ENCODE measurements around the gene MCRS1. TPM values are rescaled to one million over a fixed set of nuclear protein-coding genes. Genes with fewer than 3 reads are reported as not detected.
"Not testable (repeated sequence)": the region's sequence is repeated elsewhere in the genome, so short reads cannot be mapped to it uniquely, and the experiment has no call there.

MCRS1 gene
- total RNA-seq, 4 donors from 2014 or later, result 56.7 to 111 (median 69.2) TPM

- WGBS, 2 donors, result 83 to 87% methylated on average over 2 of the region's 2 CpGs
- no peaks in the 10 kb centered on the region for H3K36me3 ChIP-seq
- intact Hi-C loops (cut with DNase I), result no loop called here
- TF ChIP-seq CTCF (IDR thresholded peaks at IDR 0.05) (no peak), POLR2A (IDR thresholded peaks at IDR 0.05) (no peak)
- peaks cover 12 to 23% of the 10 kb centered on the region in 2 donors for H3K4me1 ChIP-seq
- H3K9me3 ChIP-seq, result no peaks in the 10 kb centered on the region
- no peaks in the 10 kb centered on the region for H3K27me3 ChIP-seq
- no peak overlapping the region for H3K4me3 ChIP-seq (replicated peaks in 1 of 3)
- no peak for DNase-seq
- H3K27ac ChIP-seq, result no peak overlapping the region
Observed at GRCh38 chr12:49518914-49519573, 48.9 kb downstream of the MCRS1 start.

- DNase-seq, result peak; percentile 34 to 51
- Histone ChIP-seq H3K36me3 (no peaks in the 10 kb centered on the region), H3K27ac (no peak overlapping the region), H3K4me1 (peaks cover 0 to 15% of the 10 kb centered on the region in 2 donors), H3K9me3 (no peaks in the 10 kb centered on the region), H3K27me3 (no peaks in the 10 kb centered on the region), H3K4me3 (replicated peaks in 1 of 3) (no peak overlapping the region)
- WGBS, 2 donors, result 53 to 67% methylated on average over 5 of the region's 5 CpGs
- intact Hi-C loops (cut with DNase I), result no loop called here
- TF ChIP-seq POLR2A (IDR thresholded peaks at IDR 0.05) (no peak), CTCF (IDR thresholded peaks at IDR 0.05) (no peak)
Observed at GRCh38 chr12:49515266-49515665, 52.7 kb downstream of the MCRS1 start.

- H3K27ac ChIP-seq, result no peak overlapping the region
- H3K27me3 ChIP-seq, result no peaks in the 10 kb centered on the region
- no peaks in the 10 kb centered on the region for H3K9me3 ChIP-seq
- no peak for TF ChIP-seq CTCF (IDR thresholded peaks at IDR 0.05)
- no peak for TF ChIP-seq POLR2A (IDR thresholded peaks at IDR 0.05)
- DNase-seq, result no peak
- no peaks in the 10 kb centered on the region for H3K36me3 ChIP-seq
- no peak overlapping the region for H3K4me3 ChIP-seq (replicated peaks in 1 of 3)
- intact Hi-C loops (cut with DNase I), result loop anchor here (2.0 kb wide), 1 partner anchor 152 kb away; no protein-coding TSS in a partner anchor
- 95 to 100% methylated on average over 1 of the region's 1 CpG for WGBS, 2 donors
- H3K4me1 ChIP-seq, result peaks cover 0 to 15% of the 10 kb centered on the region in 2 donors
Observed at GRCh38 chr12:49512546-49512945, 55.4 kb downstream of the MCRS1 start.

GRCh38 chr12:49511410-49511809 lies 56.5 kb downstream of the MCRS1 start:
- H3K4me3 ChIP-seq (replicated peaks in 1 of 3), result no peak overlapping the region
- peaks cover 0 to 15% of the 10 kb centered on the region in 2 donors for H3K4me1 ChIP-seq
- no peak overlapping the region for H3K27ac ChIP-seq
- TF ChIP-seq CTCF (IDR thresholded peaks at IDR 0.05) (no peak), POLR2A (IDR thresholded peaks at IDR 0.05) (no peak)
- no peak for DNase-seq
- no peaks in the 10 kb centered on the region for H3K36me3 ChIP-seq
- no peaks in the 10 kb centered on the region for H3K27me3 ChIP-seq
- intact Hi-C loops (cut with DNase I), result no loop called here
- no peaks in the 10 kb centered on the region for H3K9me3 ChIP-seq

GRCh38 chr12:49509681-49510080 lies 58.3 kb downstream of the MCRS1 start:
- H3K36me3 ChIP-seq; intact Hi-C loops (cut with DNase I); H3K4me1 ChIP-seq; H3K27me3 ChIP-seq; DNase-seq; H3K4me3 ChIP-seq (replicated peaks in 1 of 3); H3K9me3 ChIP-seq; H3K27ac ChIP-seq: not testable (repeated sequence)
- whole genome bisulfite sequencing, 2 donors, result 94 to 96% methylated on average over 8 of the region's 8 CpGs

Small RNA genes lying within 50 kb of the gene (small RNA-seq; reads per million reads assigned to genes)
- gene POLR2KP1 (not detected), gene RNU6-834P (not detected)

Other genes starting within 250 kb of the MCRS1 start
- gene TROAP, start 244.9 kb downstream of the MCRS1 start, total RNA-seq, result 1 to 10 TPM in 1 of 4 donors, under 1 TPM in 2, not detected in 1; 0.56 to 2.6 (median 0.96) TPM
- 1 to 10 TPM in 1 of 4 donors, under 1 TPM in 2, not detected in 1; 0.67 to 1.2 (median 0.73) TPM for gene C1QL4, start 231.0 kb downstream of the MCRS1 start, total RNA-seq
- 10 to 100 TPM; 10.3 to 19.5 (median 17.5) TPM for gene DNAJC22, start 221.3 kb downstream of the MCRS1 start, total RNA-seq
- gene SPATS2, start 200.7 kb downstream of the MCRS1 start, total RNA-seq, result 10 to 100 TPM; 24.7 to 37.8 (median 30.1) TPM
- 1 to 10 TPM in 2 of 4 donors, under 1 TPM in 1, not detected in 1; 0.94 to 2.2 (median 2.1) TPM for gene KCNH3, start 29.1 kb downstream of the MCRS1 start, total RNA-seq
- 1 to 10 TPM; 1.1 to 2.1 (median 1.4) TPM for gene FAM186B, start 37.5 kb upstream of the MCRS1 start, total RNA-seq
- 10 to 100 TPM; 29.5 to 39.7 (median 34.4) TPM for gene PRPF40B, start 55.4 kb upstream of the MCRS1 start, total RNA-seq
- gene FMNL3, start 139.3 kb upstream of the MCRS1 start, total RNA-seq, result 10 to 100 TPM; 30.9 to 41.8 (median 35.1) TPM
- 1,000 to 10,000 TPM in 1 of 4 donors, 100 to 1,000 TPM in 3; 745 to 1,019 (median 804) TPM for gene TMBIM6, start 173.4 kb upstream of the MCRS1 start, total RNA-seq

All from thyroid gland (tissue), 4 donors.